ENCODE results near the gene TLK2. TPM values are rescaled to one million over a fixed set of nuclear protein-coding genes. Genes with fewer than 3 reads are reported as not detected.
A peak's percentile ranks its signal among the peaks of the same experiment; 100 is the strongest.
"Not testable (repeated sequence)": the region's sequence is repeated elsewhere in the genome, so short reads cannot be mapped to it uniquely, and the experiment has no call there.

The TLK2 gene
- 10 to 100 TPM; 39.0 to 44.1 TPM for total RNA-seq

DNA sequence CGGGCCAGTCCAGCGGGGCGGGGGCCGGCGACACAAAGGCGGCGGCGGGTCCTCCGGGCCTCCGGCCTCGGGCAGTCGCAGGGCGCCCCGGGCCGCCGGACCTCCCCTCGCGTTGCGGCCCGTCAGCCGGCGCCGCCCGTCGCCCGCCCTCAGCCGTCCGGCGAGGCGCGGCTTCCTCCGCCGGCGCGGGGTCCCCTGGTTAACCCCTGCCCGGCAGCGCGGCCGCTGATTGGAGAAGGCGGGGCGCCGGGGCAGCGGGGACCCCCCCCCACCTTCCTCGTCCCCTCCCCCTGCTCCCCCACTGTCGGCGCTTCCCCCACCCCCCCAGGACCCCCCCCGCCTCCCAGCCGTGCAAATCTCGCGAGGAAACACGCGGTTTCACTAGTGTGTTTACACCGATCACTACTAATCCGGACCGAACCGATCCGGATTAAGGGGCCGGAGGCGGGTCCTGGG lies at the start of gene TLK2:
Gene TLK2 (plus strand): TSS at position 402 of the 456 bp plus-strand sequence. CDS start 2,301 bp downstream, outside the sequence.
- peak; percentile 77 for DNase-seq
- peak within 1 kb of the TSS; percentile 63 for H3K4me3 ChIP-seq
- intact Hi-C loops (cut with DNase I), result no loop called here
- H3K4me1 ChIP-seq, result peaks cover 5% of the 10 kb centered on the region
- H3K27ac ChIP-seq, result peak within 1 kb of the TSS; percentile 91
- peak within 1 kb of the TSS; percentile 63 to 84 for H3K9ac ChIP-seq (ENCODE audit: low read depth in 2 of 2, low read length in 2 of 2)
- H3K9me3 ChIP-seq, result no peaks in the 10 kb centered on the region
- TF ChIP-seq, protein P1, sequence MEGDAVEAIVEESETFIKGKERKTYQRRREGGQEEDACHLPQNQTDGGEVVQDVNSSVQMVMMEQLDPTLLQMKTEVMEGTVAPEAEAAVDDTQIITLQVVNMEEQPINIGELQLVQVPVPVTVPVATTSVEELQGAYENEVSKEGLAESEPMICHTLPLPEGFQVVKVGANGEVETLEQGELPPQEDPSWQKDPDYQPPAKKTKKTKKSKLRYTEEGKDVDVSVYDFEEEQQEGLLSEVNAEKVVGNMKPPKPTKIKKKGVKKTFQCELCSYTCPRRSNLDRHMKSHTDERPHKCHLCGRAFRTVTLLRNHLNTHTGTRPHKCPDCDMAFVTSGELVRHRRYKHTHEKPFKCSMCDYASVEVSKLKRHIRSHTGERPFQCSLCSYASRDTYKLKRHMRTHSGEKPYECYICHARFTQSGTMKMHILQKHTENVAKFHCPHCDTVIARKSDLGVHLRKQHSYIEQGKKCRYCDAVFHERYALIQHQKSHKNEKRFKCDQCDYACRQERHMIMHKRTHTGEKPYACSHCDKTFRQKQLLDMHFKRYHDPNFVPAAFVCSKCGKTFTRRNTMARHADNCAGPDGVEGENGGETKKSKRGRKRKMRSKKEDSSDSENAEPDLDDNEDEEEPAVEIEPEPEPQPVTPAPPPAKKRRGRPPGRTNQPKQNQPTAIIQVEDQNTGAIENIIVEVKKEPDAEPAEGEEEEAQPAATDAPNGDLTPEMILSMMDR (IDR thresholded peaks at IDR 0.05), result no peak
- no peaks in the 10 kb centered on the region for H3K27me3 ChIP-seq
- no peaks in the 10 kb centered on the region for H3K36me3 ChIP-seq

DNA sequence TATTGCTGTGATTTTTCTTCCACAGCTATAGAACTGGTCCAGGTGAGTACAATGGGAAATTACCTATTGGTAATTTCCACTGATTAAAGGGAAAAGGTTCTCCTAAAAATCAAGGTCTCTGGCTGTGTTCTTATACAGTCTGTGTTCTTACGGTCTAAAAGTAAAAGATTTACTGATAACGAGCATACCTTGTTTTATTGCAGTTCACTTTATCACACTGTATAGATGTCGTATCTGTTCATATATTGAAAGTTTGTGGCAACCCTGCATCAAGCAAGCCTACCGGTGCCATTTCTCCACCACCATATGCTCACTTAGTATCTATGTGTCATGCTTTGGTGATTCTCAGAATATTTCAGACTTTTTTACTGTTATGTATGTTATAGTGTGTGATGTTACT lies 43.4 kb upstream of the TLK2 start:
- H3K9ac ChIP-seq (ENCODE audit: low read depth in 2 of 2, low read length in 2 of 2); intact Hi-C loops (cut with DNase I); H3K36me3 ChIP-seq; H3K9me3 ChIP-seq; H3K4me1 ChIP-seq; H3K27me3 ChIP-seq; H3K27ac ChIP-seq; DNase-seq; H3K4me3 ChIP-seq: not testable (repeated sequence)

DNA sequence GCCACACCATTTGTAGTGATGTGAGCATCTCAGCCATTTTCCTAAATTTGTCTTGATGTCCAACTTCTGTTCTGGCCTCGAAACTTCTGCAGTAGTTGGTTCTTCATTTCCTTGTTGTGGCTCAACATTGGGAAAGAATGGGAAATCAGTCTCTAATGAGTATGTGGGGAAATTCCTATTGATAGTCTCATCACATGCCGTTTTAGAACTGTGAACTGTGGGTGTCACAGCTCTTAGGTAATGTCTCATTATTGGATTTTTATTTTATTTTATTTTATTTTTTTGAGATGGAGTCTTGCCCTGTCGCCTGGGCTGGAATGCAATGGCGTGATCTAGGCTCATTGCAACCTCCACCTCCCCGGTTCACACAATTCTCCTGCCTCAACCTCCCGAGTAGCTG lies 37.4 kb upstream of the TLK2 start:
- DNase-seq; intact Hi-C loops (cut with DNase I); H3K9ac ChIP-seq (ENCODE audit: low read depth in 2 of 2, low read length in 2 of 2); H3K27me3 ChIP-seq; H3K4me1 ChIP-seq; H3K4me3 ChIP-seq; H3K27ac ChIP-seq; H3K36me3 ChIP-seq; H3K9me3 ChIP-seq: not testable (repeated sequence)

DNA sequence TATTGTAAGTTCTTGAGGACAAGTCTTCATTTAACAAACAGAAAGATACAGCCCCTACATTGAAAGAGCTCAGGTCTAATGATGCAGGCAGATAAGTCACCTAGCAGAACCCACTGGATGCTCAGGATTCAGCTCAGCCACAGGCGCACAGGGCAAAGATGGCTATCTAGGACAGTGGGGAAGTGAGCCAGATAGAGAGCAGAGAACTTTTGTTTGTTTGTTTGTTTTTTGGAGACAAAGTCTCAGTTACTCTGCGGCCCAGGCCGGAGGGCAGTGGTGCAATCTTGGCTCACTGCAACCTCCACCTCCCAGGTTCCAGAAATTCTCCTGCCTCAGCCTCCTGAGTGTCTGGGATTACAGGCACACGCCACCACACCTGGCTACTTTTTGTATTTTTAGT lies 34.6 kb upstream of the TLK2 start:
- Histone ChIP-seq H3K4me1 (no peaks in the 10 kb centered on the region), H3K36me3 (peaks cover 15% of the 10 kb centered on the region), H3K9me3 (no peaks in the 10 kb centered on the region), H3K9ac (ENCODE audit: low read depth in 2 of 2, low read length in 2 of 2) (no peak overlapping the region), H3K4me3 (no peak overlapping the region), H3K27ac (no peak overlapping the region), H3K27me3 (no peaks in the 10 kb centered on the region)
- TF ChIP-seq, protein P1 (IDR thresholded peaks at IDR 0.05), result no peak
- intact Hi-C loops (cut with DNase I), result no loop called here
- no peak for DNase-seq

DNA sequence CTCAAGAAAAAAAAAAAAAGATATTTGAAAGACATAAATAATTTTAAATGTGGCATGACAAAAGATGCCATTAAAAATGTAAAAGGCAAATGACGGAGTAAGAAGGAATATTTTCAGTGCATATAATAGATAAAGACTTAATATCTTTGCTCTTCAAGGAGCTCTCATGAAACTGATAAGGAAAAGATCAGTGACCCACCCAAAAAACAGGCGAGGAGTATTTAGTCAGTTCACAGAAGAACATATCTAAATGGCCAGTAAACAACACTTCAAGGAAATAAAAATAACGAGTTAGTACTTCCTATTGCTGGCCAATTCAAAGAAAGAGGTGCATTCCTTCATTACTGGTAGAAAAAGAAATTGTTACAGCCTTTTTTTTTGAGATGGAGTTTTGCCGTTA lies 32.8 kb upstream of the TLK2 start:
- H3K27me3 ChIP-seq; H3K9me3 ChIP-seq; intact Hi-C loops (cut with DNase I); H3K4me1 ChIP-seq; H3K4me3 ChIP-seq; H3K9ac ChIP-seq (ENCODE audit: low read depth in 2 of 2, low read length in 2 of 2); H3K27ac ChIP-seq; DNase-seq: not testable (repeated sequence)
- peaks cover 15% of the 10 kb centered on the region for H3K36me3 ChIP-seq

DNA sequence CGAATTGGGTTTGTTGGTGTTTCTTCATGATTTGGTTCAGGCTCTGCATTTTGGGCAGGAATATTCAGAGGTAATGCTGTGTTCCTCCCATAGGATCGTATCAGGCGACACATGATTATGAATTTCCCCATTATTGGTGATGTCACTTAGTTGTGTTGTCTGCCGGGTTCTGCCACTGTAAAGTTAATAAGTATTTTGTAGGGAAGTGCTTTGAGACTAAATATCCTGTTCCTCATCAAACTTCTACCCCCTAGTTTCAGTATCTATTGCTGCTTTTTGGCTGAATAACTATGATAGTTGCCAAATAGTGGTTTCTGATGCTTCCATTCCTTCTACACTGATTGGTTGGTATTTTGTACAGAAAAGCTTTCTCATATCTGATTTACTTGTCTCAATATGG lies 26.4 kb upstream of the TLK2 start:
- H3K27ac ChIP-seq; intact Hi-C loops (cut with DNase I); DNase-seq; H3K9ac ChIP-seq (ENCODE audit: low read depth in 2 of 2, low read length in 2 of 2); H3K27me3 ChIP-seq; H3K36me3 ChIP-seq; H3K9me3 ChIP-seq; H3K4me1 ChIP-seq; H3K4me3 ChIP-seq: not testable (repeated sequence)

DNA sequence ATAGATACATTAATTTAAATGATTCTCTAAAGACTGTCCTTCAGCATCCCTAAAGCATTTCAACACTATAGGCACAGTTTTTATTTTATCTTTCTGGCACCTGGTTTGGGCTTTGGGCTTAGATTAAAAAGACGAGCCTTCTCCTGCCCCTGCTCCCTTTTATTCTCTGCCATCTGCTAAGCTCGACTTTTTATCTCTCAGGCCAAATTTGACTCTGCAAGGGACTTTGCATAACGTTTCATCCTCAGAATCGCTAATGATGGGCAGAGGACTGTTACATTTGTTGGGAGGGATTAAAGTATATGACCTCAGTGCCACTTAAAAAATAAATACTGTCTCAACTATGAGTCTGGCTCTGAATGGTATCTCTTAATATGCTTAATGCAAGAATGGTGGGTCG lies 25.6 kb upstream of the TLK2 start:
- H3K4me3 ChIP-seq; DNase-seq; H3K36me3 ChIP-seq; H3K9me3 ChIP-seq; H3K27ac ChIP-seq; H3K9ac ChIP-seq (ENCODE audit: low read depth in 2 of 2, low read length in 2 of 2); intact Hi-C loops (cut with DNase I); H3K4me1 ChIP-seq; H3K27me3 ChIP-seq: not testable (repeated sequence)

DNA sequence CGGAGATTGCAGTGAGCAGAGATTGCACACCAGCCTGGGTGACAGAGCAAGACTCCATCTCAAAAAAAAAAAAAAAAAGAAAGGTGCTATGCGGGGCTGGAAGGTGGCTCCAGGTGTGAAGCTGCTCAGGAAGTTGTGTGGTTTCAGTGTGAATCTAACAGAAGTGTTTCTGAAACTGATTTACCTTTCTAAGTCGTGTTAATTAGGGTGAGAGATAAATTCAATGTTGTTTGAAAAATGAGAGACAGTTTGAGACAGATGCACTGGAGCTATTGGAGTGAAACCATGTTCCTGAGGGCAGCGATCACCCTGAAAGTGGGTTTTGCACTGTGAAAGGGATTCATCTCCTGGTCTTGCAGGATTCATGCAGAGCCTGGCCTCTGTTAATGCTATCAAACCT lies 25.0 kb upstream of the TLK2 start:
- H3K9ac ChIP-seq (ENCODE audit: low read depth in 2 of 2, low read length in 2 of 2); H3K4me1 ChIP-seq; H3K27ac ChIP-seq; intact Hi-C loops (cut with DNase I); H3K4me3 ChIP-seq; DNase-seq; H3K9me3 ChIP-seq; H3K27me3 ChIP-seq; H3K36me3 ChIP-seq: not testable (repeated sequence)

DNA sequence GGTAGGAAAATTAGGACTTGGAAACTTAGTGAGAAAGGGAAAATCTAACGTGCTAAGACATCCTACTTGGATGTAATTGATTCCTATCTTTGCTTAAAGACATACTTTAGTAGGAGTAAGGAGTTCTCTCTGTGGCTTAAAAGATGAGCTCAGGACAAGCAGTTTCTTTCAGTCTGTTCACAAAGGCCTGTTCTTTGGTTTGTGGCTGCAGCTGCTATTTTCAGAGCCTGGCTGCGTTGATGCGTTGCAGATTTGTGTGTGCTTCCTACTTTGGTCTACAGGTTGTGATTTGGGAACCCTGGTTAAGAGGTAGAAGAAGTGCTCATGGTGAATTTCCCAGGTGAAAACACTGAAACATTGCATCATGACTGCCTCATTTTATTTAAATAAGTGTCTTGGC lies 24.5 kb upstream of the TLK2 start:
- H3K27ac ChIP-seq; H3K4me3 ChIP-seq; H3K27me3 ChIP-seq; H3K9me3 ChIP-seq; H3K36me3 ChIP-seq; H3K9ac ChIP-seq (ENCODE audit: low read depth in 2 of 2, low read length in 2 of 2); intact Hi-C loops (cut with DNase I); DNase-seq; H3K4me1 ChIP-seq: not testable (repeated sequence)
